Prostate gland (tissue), 2 donors: Measurements from ENCODE around the gene NDRG2. TPM values are rescaled to one million over a fixed set of nuclear protein-coding genes. Genes with fewer than 3 reads are reported as not detected.
A peak's percentile ranks its signal among the peaks of the same experiment; 100 is the strongest.

Experiments used
- DNase-seq: peaks from one replicate; pipeline ENCODE4 v3.0.0-alpha.2; 2019; ENCODE audit warnings: low spot score
- H3K27ac ChIP-seq, 2 donors: fragments of 200-600 bp; sonication (generic); 2 replicates each; pipeline ENCODE4 v1.5.1; 2017 to 2019
- H3K27me3 ChIP-seq: fragments of 200-600 bp; sonication (generic); replicated peaks from 2 replicates; pipeline ENCODE4 v1.5.1; 2019; ENCODE audit not compliant: insufficient read depth
- H3K36me3 ChIP-seq, 2 donors: fragments of 200-600 bp; sonication (generic); 1 replicate in 1 of 2; 2 replicates in 1 of 2; pipeline versions ENCODE4 v1.5.1 to v1.8.1; 2017 to 2019
- H3K4me1 ChIP-seq: fragments of 200-600 bp; sonication (generic); replicated peaks from 2 replicates; pipeline ENCODE4 v1.5.1; 2019
- H3K4me3 ChIP-seq, 2 donors: fragments of 200-600 bp; sonication (generic); 2 replicates each; pipeline ENCODE4 v1.5.1; 2017 to 2019
- H3K9me3 ChIP-seq: fragments of 200-600 bp; sonication (generic); 2 replicates; pipeline ENCODE4 v1.5.1; 2017
- CTCF ChIP-seq, 4 experiments: fragments of 200-600 bp in 2 of 4; fragments of 450-650 bp in 2 of 4; sonication (generic) in 2 of 4; IDR thresholded peaks; 1 replicate in 3 of 4; 2 replicates in 1 of 4; pipeline ENCODE4 v1.5.1; 2016 to 2019; ENCODE audit warnings: antibody characterized with exemption in 4 of 4, mild to moderate bottlenecking in 2 of 4, moderate library complexity in 2 of 4
- POLR2A ChIP-seq: fragments of 450-650 bp; IDR thresholded peaks from one replicate; pipeline ENCODE4 v1.6.1; 2016; ENCODE audit warnings: antibody characterized with exemption, mild to moderate bottlenecking
- POLR2AphosphoS5 ChIP-seq: sonication (generic); formaldehyde crosslinking; IDR thresholded peaks from one replicate; pipeline ENCODE4 v1.6.1; 2017; ENCODE audit warnings: antibody characterized with exemption
- WGBS: methylation state at CpG from one replicate; pipeline ENCODE4 v1.1.5; 2018; 5-methylcytosine and 5-hydroxymethylcytosine counted together
- intact Hi-C: fragments of 100-400 bp; cut with DNase I; formaldehyde crosslinking; loops from one replicate; pipeline ENCODE4 v1.14.2; 2022
- total RNA-seq, 2 donors: library from RNA; depleted of rRNA; stranded (reverse); fragments of >200 nt; gene quantifications; one replicate each; pipeline ENCODE4 v1.1.0, GENCODE V29; 2016

Gene NDRG2
- total RNA-seq, 2 donors from 2014 or later, result 230 to 304 TPM

GRCh38 chr14:20976291-20976690, 48.6 kb downstream of the NDRG2 start:
- H3K4me1 ChIP-seq, result no peaks in the 10 kb centered on the region
- no peaks in the 10 kb centered on the region for H3K36me3 ChIP-seq
- H3K27ac ChIP-seq, result no peak overlapping the region
- intact Hi-C loops, result loop anchor here (10.0 kb wide), 1 partner anchor 511 kb away; the partner anchor contains the start of genes PIP4P1 and PNP
- TF ChIP-seq CTCF (IDR thresholded peaks at IDR 0.05), result no peak
- no peak for TF ChIP-seq POLR2AphosphoS5
- TF ChIP-seq POLR2A, result no peak
- H3K9me3 ChIP-seq, result no peaks in the 10 kb centered on the region
- DNase-seq, result no peak
- WGBS, result 88% methylated on average over 1 of the region's 1 CpG
- H3K27me3 ChIP-seq, result no peaks in the 10 kb centered on the region
- no peak overlapping the region for H3K4me3 ChIP-seq

GRCh38 chr14:20973501-20973900, 51.4 kb downstream of the NDRG2 start:
- TF ChIP-seq POLR2AphosphoS5, result no peak
- no peak for TF ChIP-seq POLR2A
- TF ChIP-seq CTCF (IDR thresholded peaks at IDR 0.05), result no peak
- no peak for DNase-seq
- 96% methylated on average over 3 of the region's 3 CpGs for WGBS
- H3K27ac ChIP-seq, result no peak overlapping the region
- no peak overlapping the region for H3K4me3 ChIP-seq
- no peaks in the 10 kb centered on the region for H3K4me1 ChIP-seq
- intact Hi-C loops, result loop anchor here (5.0 to 10.0 kb wide), 2 partner anchors 116 to 509 kb away; partner anchors contain the start of genes PIP4P1 and PNP
- H3K9me3 ChIP-seq, result no peaks in the 10 kb centered on the region
- no peaks in the 10 kb centered on the region for H3K36me3 ChIP-seq
- no peaks in the 10 kb centered on the region for H3K27me3 ChIP-seq

GRCh38 chr14:20971705-20972021, 53.2 kb downstream of the NDRG2 start:
- Histone ChIP-seq H3K36me3 (no peaks in the 10 kb centered on the region), H3K4me3 (peak overlapping the region in 1 of 2 donors; percentile 49), H3K9me3 (no peaks in the 10 kb centered on the region), H3K4me1 (no peaks in the 10 kb centered on the region), H3K27me3 (no peaks in the 10 kb centered on the region), H3K27ac (peak overlapping the region in 1 of 2 donors; percentile 60)
- DNase-seq, result no peak
- intact Hi-C loops, result loop anchor here (5.0 to 10.0 kb wide), 2 partner anchors 114 to 507 kb away; partner anchors contain the start of genes PIP4P1 and PNP
- no peak for TF ChIP-seq POLR2AphosphoS5
- TF ChIP-seq CTCF (IDR thresholded peaks at IDR 0.05), result no peak
- TF ChIP-seq POLR2A, result no peak
- 25% methylated on average over 8 of the region's 8 CpGs for WGBS

- no peaks in the 10 kb centered on the region for H3K36me3 ChIP-seq
- under 1% methylated on average over 47 of the region's 47 CpGs for WGBS
- peak; percentile 83 for DNase-seq
- H3K27ac ChIP-seq, result peak overlapping the region; percentile 40 to 60
- TF ChIP-seq POLR2AphosphoS5 (peak; percentile 71), CTCF (IDR thresholded peaks at IDR 0.05) (peak; percentile 46 to 95 (median 84)), POLR2A (no peak)
- H3K4me1 ChIP-seq, result no peaks in the 10 kb centered on the region
- intact Hi-C loops, result loop anchor here (5.0 to 10.0 kb wide), 2 partner anchors 114 to 506 kb away; partner anchors contain the start of genes PIP4P1 and PNP
- peak overlapping the region; percentile 32 to 49 for H3K4me3 ChIP-seq
- no peaks in the 10 kb centered on the region for H3K9me3 ChIP-seq
- no peaks in the 10 kb centered on the region for H3K27me3 ChIP-seq
These were observed 53.7 kb downstream of the NDRG2 start for GRCh38 chr14:20970983-20971704.

GRCh38 chr14:20970647-20970982, 54.2 kb downstream of the NDRG2 start:
- Histone ChIP-seq H3K27ac (peak overlapping the region in 1 of 2 donors; percentile 60), H3K4me3 (peak overlapping the region; percentile 32 to 49), H3K9me3 (no peaks in the 10 kb centered on the region), H3K27me3 (no peaks in the 10 kb centered on the region), H3K4me1 (no peaks in the 10 kb centered on the region), H3K36me3 (no peaks in the 10 kb centered on the region)
- TF ChIP-seq POLR2AphosphoS5 (no peak), POLR2A (no peak), CTCF (IDR thresholded peaks at IDR 0.05) (no peak)
- intact Hi-C loops, result loop anchor here (5.0 to 10.0 kb wide), 2 partner anchors 113 to 506 kb away; partner anchors contain the start of genes PIP4P1 and PNP
- 44% methylated on average over 10 of the region's 10 CpGs for WGBS
- no peak for DNase-seq
